CD4-positive, alpha-beta memory T cell (primary cell): ENCODE measurements around the gene SLC25A3. TPM values are rescaled to one million over a fixed set of nuclear protein-coding genes. Genes with fewer than 3 reads are reported as not detected.
"Not testable (repeated sequence)": the region's sequence is repeated elsewhere in the genome, so short reads cannot be mapped to it uniquely, and the experiment has no call there.

ENCODE experiments used
- CTCF ChIA-PET: fragments of 350-600 bp; sonication (Branson Sonifier 250); formaldehyde crosslinking; loops from one replicate; lab custom pipeline; 2021; ENCODE audit warnings: inconsistent platforms; ENCODE audit not compliant: partially characterized antibody; lab: Charles Lee
- POLR2A ChIA-PET: fragments of 350-600 bp; sonication (Branson Sonifier 250); formaldehyde crosslinking; loops from one replicate; lab custom pipeline; 2021; ENCODE audit not compliant: partially characterized antibody; lab: Charles Lee
- DNase-seq, 5 donors: peaks; one replicate each; pipeline versions ENCODE4 v3.0.0 to v3.0.0-alpha.2; 2020 to 2022; ENCODE audit warnings: mixed read lengths in 1 of 5
- H3K27ac ChIP-seq: one replicate; pipeline ENCODE4 v1.7.0; 2013; ENCODE audit warnings: low read depth, low read length
- H3K27me3 ChIP-seq: 2 replicates; pipeline ENCODE4 v1.7.0; 2013; ENCODE audit warnings: mild to moderate bottlenecking, low read length, moderate library complexity; ENCODE audit not compliant: insufficient read depth
- H3K36me3 ChIP-seq: 2 replicates; pipeline ENCODE4 v1.7.0; 2013; ENCODE audit warnings: mild to moderate bottlenecking, low read length, moderate library complexity; ENCODE audit not compliant: insufficient read depth
- H3K4me1 ChIP-seq: 2 replicates; pipeline ENCODE4 v1.7.0; 2013; ENCODE audit warnings: mild to moderate bottlenecking, low read length, moderate library complexity; ENCODE audit not compliant: insufficient read depth
- H3K4me3 ChIP-seq, 2 donors: one replicate each; pipeline ENCODE4 v1.7.0; 2013; ENCODE audit warnings: low read length in 2 of 2, mild to moderate bottlenecking in 1 of 2
- H3K9me3 ChIP-seq, 2 donors: one replicate each; pipeline ENCODE4 v1.7.0; 2013; ENCODE audit warnings: low read length in 2 of 2, control low read depth in 1 of 2; ENCODE audit not compliant: control insufficient read depth in 1 of 2
- H3K27ac Mint-ChIP-seq, 7 donors: one replicate each; pipeline ENCODE4 v1.8.0; 2020 to 2021; ENCODE audit warnings: mixed read lengths in 7 of 7, mild to moderate bottlenecking in 6 of 7, inconsistent platforms in 3 of 7, moderate library complexity in 3 of 7
- H3K27me3 Mint-ChIP-seq, 2 donors: one replicate each; pipeline ENCODE4 v1.8.0; 2020 to 2021; ENCODE audit warnings: mixed read lengths in 2 of 2
- H3K36me3 Mint-ChIP-seq, 2 donors: one replicate each; pipeline ENCODE4 v1.8.0; 2020 to 2021; ENCODE audit warnings: mixed read lengths in 2 of 2, inconsistent platforms in 1 of 2, mild to moderate bottlenecking in 1 of 2
- H3K4me1 Mint-ChIP-seq, 4 donors: one replicate each; pipeline ENCODE4 v1.8.0; 2020 to 2021; ENCODE audit warnings: mixed read lengths in 4 of 4, mild to moderate bottlenecking in 1 of 4
- H3K4me3 Mint-ChIP-seq, 8 donors: one replicate each; pipeline ENCODE4 v1.8.0; 2020 to 2021; ENCODE audit warnings: mixed read lengths in 8 of 8, mild to moderate bottlenecking in 7 of 8, moderate library complexity in 6 of 8, inconsistent platforms in 3 of 8
- H3K9me3 Mint-ChIP-seq, 8 donors: one replicate each; pipeline ENCODE4 v1.8.0; 2020 to 2021; ENCODE audit warnings: mixed read lengths in 8 of 8, mild to moderate bottlenecking in 5 of 8, inconsistent platforms in 3 of 8, moderate library complexity in 1 of 8
- intact Hi-C: fragments of 100-400 bp; cut with micrococcal nuclease; formaldehyde crosslinking; loops from one replicate; pipeline ENCODE4 v1.15.1; 2023
- polyA plus RNA-seq, 2 donors: library from polyadenylated mRNA; unstranded; fragments of 300-500 nt; fragmentation: Illumina TruSeq; gene quantifications; one replicate each; pipeline ENCODE4 v1.2.3, GENCODE V29; 2021
- total RNA-seq, 2 experiments: library from RNA; stranded (reverse); gene quantifications; one replicate each; pipeline ENCODE4 v1.2.3, GENCODE V29; 2021

SLC25A3 gene
- total and polyA plus RNA-seq, 4 experiments from 2014 or later = 213 to 304 (median 262) TPM

GRCh38 chr12:98591209-98591608 is 2.3 kb upstream of the SLC25A3 start:
- H3K27me3 ChIP-seq = no peaks in the 10 kb centered on the region
- no peak overlapping the region for H3K4me3 ChIP-seq
- Mint-ChIP-seq H3K4me3 (peak overlapping the region in 4 of 8 donors; percentile 1 to 75 (median 43)), H3K27ac (peak overlapping the region in 6 of 7 donors; percentile 47 to 91 (median 77)), H3K4me1 (peaks cover 17 to 31% (median 25%) of the 10 kb centered on the region in 4 donors), H3K9me3 (peaks cover 0 to 2% (median 0%) of the 10 kb centered on the region in 8 donors), H3K36me3 (peaks cover 7 to 24% of the 10 kb centered on the region in 2 donors), H3K27me3 (no peaks in the 10 kb centered on the region)
- peaks cover 20% of the 10 kb centered on the region for H3K4me1 ChIP-seq
- no peak overlapping the region for H3K27ac ChIP-seq
- CTCF ChIA-PET = interaction anchor here (1.3 to 8.2 kb wide), 2 partner anchors 13 to 25 kb away, joined by 4 to 51 read pairs; no protein-coding TSS in a partner anchor
- H3K9me3 ChIP-seq = no peaks in the 10 kb centered on the region
- intact Hi-C loops = loop anchor here (5.0 kb wide), 2 partner anchors 74 to 1676 kb away; partner anchors contain the start of genes DEPDC4, SCYL2 and TMPO
- peaks cover under 1% of the 10 kb centered on the region for H3K36me3 ChIP-seq
- DNase-seq = no peak
- POLR2A ChIA-PET = no interaction called here

- Mint-ChIP-seq H3K36me3 (peaks cover 7 to 35% of the 10 kb centered on the region in 2 donors), H3K27ac (peak overlapping the region; percentile 91 to 99 (median 98)), H3K4me3 (peak overlapping the region; percentile 90 to 98 (median 96)), H3K9me3 (peaks cover 0 to 2% (median 0%) of the 10 kb centered on the region in 8 donors), H3K4me1 (peaks cover 18 to 42% (median 29%) of the 10 kb centered on the region in 4 donors), H3K27me3 (no peaks in the 10 kb centered on the region)
- Histone ChIP-seq H3K9me3 (no peaks in the 10 kb centered on the region), H3K27me3 (no peaks in the 10 kb centered on the region), H3K27ac (peak overlapping the region; percentile 94), H3K4me1 (peaks cover 34% of the 10 kb centered on the region), H3K4me3 (peak overlapping the region; percentile 53 to 79), H3K36me3 (peaks cover 7% of the 10 kb centered on the region)
- peak in 1 of 5 donors; percentile 47 for DNase-seq
- ChIA-PET POLR2A (interaction anchor here (0.9 to 5.4 kb wide), 19 partner anchors 9 to 1675 kb away, joined by 3 to 74 read pairs (median 7); partner anchors contain the start of genes APAF1, IKBIP and TMPO), CTCF (interaction anchor here (0.7 to 8.2 kb wide), 9 partner anchors 11 to 77 kb away, joined by 3 to 51 read pairs (median 3); partner anchors contain the start of genes IKBIP and TMPO)
- intact Hi-C loops = loop anchor here (1.0 to 5.0 kb wide), 5 partner anchors 26 to 1674 kb away; partner anchors contain the start of genes APAF1, DEPDC4, SCYL2 and TMPO
Observed at GRCh38 chr12:98592825-98593322, 612 bp upstream of the SLC25A3 start.

GRCh38 chr12:98594050-98594835 is 757 bp downstream of the SLC25A3 start:
- H3K27me3 Mint-ChIP-seq = no peaks in the 10 kb centered on the region
- Histone ChIP-seq H3K4me1 (peaks cover 34% of the 10 kb centered on the region), H3K4me3 (peak overlapping the region; percentile 40 to 71), H3K9me3 (no peaks in the 10 kb centered on the region), H3K27me3 (no peaks in the 10 kb centered on the region), H3K36me3 (peaks cover 14% of the 10 kb centered on the region), H3K27ac (peak overlapping the region; percentile 94)
- ChIA-PET CTCF (interaction anchor here (1.0 to 8.2 kb wide), 6 partner anchors 28 to 103 kb away, joined by 3 to 51 read pairs (median 6); partner anchors contain the start of gene IKBIP), POLR2A (interaction anchor here (0.7 to 5.4 kb wide), 25 partner anchors 8 to 1674 kb away, joined by 3 to 74 read pairs (median 5); partner anchors contain the start of genes APAF1, IKBIP and TMPO)
- H3K9me3 Mint-ChIP-seq = peaks cover 0 to 2% (median 0%) of the 10 kb centered on the region in 8 donors
- H3K36me3 Mint-ChIP-seq = peaks cover 11 to 46% of the 10 kb centered on the region in 2 donors
- H3K27ac Mint-ChIP-seq = peak overlapping the region; percentile 91 to 99 (median 98)
- peak in 4 of 5 donors; percentile 10 to 47 (median 14) for DNase-seq
- intact Hi-C loops = loop anchor here (5.0 kb wide), 2 partner anchors 77 to 1673 kb away; partner anchors contain the start of genes DEPDC4, SCYL2 and TMPO
- peak overlapping the region; percentile 90 to 98 (median 96) for H3K4me3 Mint-ChIP-seq
- H3K4me1 Mint-ChIP-seq = peaks cover 19 to 48% (median 31%) of the 10 kb centered on the region in 4 donors

GRCh38 chr12:98595243-98595988 is 1.9 kb downstream of the SLC25A3 start:
- POLR2A ChIA-PET = interaction anchor here (1.3 to 5.4 kb wide), 3 partner anchors 50 to 79 kb away, joined by 3 to 74 read pairs (median 44); partner anchors contain the start of genes APAF1, IKBIP and TMPO
- Histone ChIP-seq H3K27ac (peak overlapping the region; percentile 94), H3K36me3 (peaks cover 24% of the 10 kb centered on the region), H3K27me3 (no peaks in the 10 kb centered on the region), H3K4me3 (peak overlapping the region; percentile 40 to 71), H3K4me1 (peaks cover 34% of the 10 kb centered on the region), H3K9me3 (no peaks in the 10 kb centered on the region)
- CTCF ChIA-PET = interaction anchor here (0.6 to 8.2 kb wide), 9 partner anchors 8 to 104 kb away, joined by 3 to 51 read pairs (median 4); partner anchors contain the start of genes APAF1 and IKBIP
- Mint-ChIP-seq H3K27me3 (no peaks in the 10 kb centered on the region), H3K36me3 (peaks cover 11 to 56% of the 10 kb centered on the region in 2 donors), H3K4me1 (peaks cover 19 to 48% (median 31%) of the 10 kb centered on the region in 4 donors), H3K4me3 (peak overlapping the region; percentile 90 to 98 (median 96)), H3K9me3 (peaks cover 0 to 2% (median 0%) of the 10 kb centered on the region in 8 donors), H3K27ac (peak overlapping the region; percentile 91 to 99 (median 98))
- intact Hi-C loops = no loop called here
- peak in 2 of 5 donors; percentile 12 to 57 for DNase-seq

GRCh38 chr12:98597313-98597712 is 3.8 kb downstream of the SLC25A3 start:
- H3K36me3 Mint-ChIP-seq = peaks cover 23 to 72% of the 10 kb centered on the region in 2 donors

GRCh38 chr12:98601924-98602323 is 8.4 kb downstream of the SLC25A3 start:
- intact Hi-C loops = no loop called here
- no peak overlapping the region for H3K4me3 Mint-ChIP-seq
- H3K27ac Mint-ChIP-seq = peak overlapping the region in 2 of 7 donors; percentile 29 to 65
- Histone ChIP-seq H3K27me3 (no peaks in the 10 kb centered on the region), H3K36me3 (peaks cover 43% of the 10 kb centered on the region), H3K4me3 (no peak overlapping the region), H3K4me1 (peaks cover 7% of the 10 kb centered on the region), H3K27ac (no peak overlapping the region), H3K9me3 (no peaks in the 10 kb centered on the region)
- no peaks in the 10 kb centered on the region for H3K9me3 Mint-ChIP-seq
- ChIA-PET POLR2A (interaction anchor here (0.6 to 2.6 kb wide), 3 partner anchors 8 to 71 kb away, joined by 4 to 11 read pairs (median 6); partner anchors contain the start of genes APAF1, IKBIP and SLC25A3), CTCF (interaction anchor here (0.9 kb wide), 1 partner anchor 9 kb away, joined by 3 read pairs; no protein-coding TSS in a partner anchor)
- no peak for DNase-seq
- no peaks in the 10 kb centered on the region for H3K27me3 Mint-ChIP-seq
- H3K4me1 Mint-ChIP-seq = peaks cover 0 to 20% (median 5%) of the 10 kb centered on the region in 4 donors
- peaks cover 31 to 64% of the 10 kb centered on the region in 2 donors for H3K36me3 Mint-ChIP-seq

More at GRCh38 chr12:98597313-98597712, 3.8 kb downstream of the SLC25A3 start:
- peaks cover 19 to 48% (median 30%) of the 10 kb centered on the region in 4 donors for H3K4me1 Mint-ChIP-seq
- H3K27me3 ChIP-seq, H3K27me3 Mint-ChIP-seq, H3K4me3 ChIP-seq, H3K9me3 ChIP-seq, intact Hi-C loops, H3K27ac ChIP-seq, H3K9me3 Mint-ChIP-seq, H3K4me3 Mint-ChIP-seq, DNase-seq: not testable (repeated sequence)
- H3K4me1 ChIP-seq = peaks cover 33% of the 10 kb centered on the region
- ChIA-PET CTCF (interaction anchor here (1.0 to 8.2 kb wide), 4 partner anchors 31 to 57 kb away, joined by 3 to 51 read pairs (median 3); no protein-coding TSS in a partner anchor), POLR2A (interaction anchor here (5.4 kb wide), 1 partner anchor 48 kb away, joined by 74 read pairs; the partner anchor contains the start of genes APAF1 and IKBIP)
- peaks cover 34% of the 10 kb centered on the region for H3K36me3 ChIP-seq
- H3K27ac Mint-ChIP-seq = peak overlapping the region in 2 of 7 donors; percentile 27 to 64
